ENCODE measurements around the gene PRUNE2.

The PRUNE2 gene

DNA sequence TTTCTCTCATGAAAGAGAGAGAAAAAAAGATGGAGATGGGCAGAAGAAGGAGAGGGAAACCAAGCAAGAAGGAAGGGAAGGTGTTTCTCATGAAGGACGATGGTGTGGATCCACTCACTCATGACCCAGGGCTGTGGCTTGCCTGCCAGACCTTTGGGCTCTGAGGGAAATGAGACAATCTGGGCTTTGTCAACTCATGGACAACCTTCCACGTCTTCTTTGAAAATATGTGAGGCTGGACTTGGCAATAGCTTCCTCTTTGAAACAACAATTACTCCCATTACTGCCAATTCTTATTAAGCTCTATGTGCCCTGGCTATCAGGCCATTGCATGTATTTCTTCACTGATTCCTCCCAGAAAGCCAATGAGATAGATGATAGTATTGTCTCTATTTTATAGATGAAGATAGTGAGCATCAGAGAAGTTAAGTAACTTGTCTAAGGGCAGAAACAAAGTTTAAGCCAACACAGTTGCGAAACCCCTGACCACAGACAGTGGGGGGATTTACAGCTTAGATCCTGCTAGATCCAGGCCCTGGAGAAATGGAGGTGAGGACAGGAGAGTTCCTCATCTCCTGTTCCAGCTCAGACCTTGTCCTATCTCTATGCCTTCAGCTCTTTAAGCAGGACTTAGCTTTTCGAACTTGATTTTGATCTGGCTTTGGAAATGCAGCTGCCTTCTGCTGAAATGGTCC lies 314.5 kb downstream of the PRUNE2 start:
- DNase-seq: no peak

DNA sequence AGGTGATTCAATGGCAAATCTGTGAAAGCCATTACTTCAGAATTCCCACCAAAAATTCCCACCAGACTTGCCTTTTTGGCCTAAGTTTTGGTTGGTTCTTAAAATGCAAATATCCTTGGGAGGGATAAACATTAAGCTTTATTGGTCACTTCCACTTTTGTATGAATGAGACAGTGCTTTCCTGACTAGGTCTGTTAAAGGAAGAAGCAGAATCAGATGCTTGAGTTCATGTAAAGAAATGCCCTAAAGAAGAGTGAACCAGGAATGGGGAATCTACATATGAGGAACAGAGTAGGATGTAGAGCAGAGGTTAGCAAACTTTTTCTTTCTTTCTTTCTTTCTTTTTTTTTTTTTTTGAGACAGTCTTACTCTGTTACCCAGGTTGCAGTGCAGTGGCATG lies 317.6 kb downstream of the PRUNE2 start:
- DNase-seq: no peak

DNA sequence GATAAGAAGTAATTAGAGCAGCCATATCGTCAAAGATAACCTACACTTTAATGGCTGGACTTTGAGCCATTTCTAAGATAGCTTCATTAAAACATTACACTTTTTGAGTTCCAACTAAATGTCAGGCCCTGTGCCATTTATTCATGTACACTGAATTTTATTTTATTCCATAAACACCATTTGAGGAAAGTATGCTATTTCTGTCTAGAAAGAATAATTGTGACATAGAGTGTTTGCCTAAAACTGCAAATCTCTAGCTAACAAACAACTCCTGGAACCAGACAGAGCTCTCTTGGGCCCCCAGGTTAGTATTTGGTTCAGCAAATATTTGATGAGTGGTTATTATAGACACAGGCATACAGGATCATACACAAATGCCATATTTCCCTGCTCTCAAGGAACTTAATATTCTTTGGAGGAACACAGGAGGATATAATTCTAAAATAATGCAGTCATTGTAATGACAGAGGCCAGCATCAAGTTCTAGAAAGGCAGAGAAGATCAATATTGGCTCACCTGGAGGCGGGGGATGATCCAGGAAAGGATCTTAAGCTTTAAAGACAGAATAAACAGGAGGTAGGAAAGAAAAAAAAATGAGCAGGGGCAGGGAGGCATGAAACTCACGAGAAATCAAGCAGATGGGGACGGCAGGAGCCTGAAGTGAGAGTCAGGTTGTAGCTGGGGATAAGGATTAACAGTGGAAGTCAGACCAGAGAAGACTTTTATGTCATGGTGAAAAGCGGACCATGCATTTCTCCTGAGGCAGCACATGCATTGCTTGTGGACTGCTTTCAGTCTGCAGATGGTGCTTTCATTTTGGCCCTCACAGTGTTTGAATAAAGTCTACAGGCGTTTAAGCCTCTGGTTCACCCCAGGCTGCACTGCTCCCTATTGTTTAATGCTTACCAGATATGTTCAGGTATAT lies 319.3 kb downstream of the PRUNE2 start:
- no peak for DNase-seq

DNA sequence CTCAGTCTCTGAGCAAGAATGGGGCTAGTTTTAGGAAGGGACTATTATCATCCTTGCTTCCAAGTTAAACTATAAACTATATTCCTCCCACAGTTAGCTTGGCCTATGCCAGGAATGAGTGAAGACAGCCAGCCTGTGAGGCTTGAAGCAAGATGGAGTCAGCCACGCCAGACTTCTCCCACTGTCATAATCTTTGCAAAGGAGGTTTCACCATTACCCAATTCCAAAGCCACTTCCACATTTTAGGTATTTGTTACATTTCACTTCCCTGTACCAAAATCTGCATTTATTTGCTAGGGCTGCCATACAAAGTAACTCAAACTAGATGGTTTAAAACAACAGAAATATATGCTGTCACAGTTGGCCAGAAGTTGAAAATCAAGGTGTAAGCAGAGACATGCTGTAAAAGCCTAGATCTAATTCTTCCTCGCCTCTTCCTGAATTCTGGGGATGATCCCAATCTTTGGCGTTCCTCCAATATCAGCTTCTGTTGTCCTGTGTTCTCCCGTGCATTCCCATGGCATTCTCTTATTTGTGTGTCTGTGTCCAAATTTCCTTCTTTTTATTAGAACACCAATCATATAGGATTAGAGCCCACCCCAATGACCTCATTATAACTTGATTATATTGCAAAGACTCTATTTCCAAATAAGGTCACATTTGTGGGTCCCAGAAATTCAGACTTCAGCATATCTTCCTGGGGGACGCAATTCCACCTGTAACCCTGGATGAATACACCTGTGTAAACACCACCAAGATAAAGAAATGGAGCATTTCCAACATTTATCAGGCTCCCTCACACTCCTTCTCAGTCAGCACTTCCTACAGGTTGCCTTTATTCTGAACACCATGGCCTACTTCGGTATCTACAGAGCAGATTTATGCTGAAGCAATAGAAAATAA lies 320.2 kb downstream of the PRUNE2 start:
- no peak for DNase-seq

DNA sequence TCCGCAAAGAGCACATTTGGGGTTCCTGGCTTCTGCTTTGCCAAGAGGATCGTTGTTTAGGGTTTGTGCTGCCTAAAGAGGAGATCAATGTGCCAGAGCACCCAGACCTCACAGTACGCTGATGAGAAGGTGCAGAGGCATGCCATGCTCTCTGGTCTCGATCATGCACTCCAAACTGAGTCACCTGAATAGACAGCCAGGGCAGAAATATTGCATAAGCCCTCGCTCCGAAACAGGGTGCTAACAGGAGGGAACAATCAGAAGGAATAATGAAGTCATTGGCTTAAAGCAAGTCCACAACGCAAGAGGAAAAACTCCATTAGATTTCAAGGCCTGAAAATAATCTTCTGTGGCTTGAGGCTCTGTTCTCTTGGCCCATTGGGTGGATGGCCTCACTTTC lies 322.7 kb downstream of the PRUNE2 start:
- DNase-seq: no peak

DNA sequence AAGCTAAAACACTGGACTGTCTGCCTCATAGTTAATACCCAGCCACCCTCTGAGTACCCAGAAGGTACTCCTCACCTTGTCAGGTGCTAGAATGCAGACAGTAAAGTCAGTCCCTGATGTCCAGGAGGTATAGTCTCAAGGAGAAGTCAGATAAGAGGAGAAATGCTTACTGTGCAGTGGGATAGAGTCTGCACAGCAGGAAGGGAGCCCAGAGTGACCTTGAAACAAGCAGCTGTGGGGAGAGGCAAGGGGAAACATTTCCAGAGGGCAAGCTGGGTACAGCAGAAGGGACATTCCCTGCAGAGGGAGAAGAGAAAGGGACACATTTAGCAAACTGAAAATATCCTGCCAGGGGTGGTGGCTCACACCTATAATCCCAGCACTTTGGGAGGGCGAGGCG lies 324.2 kb downstream of the PRUNE2 start:
- DNase-seq: no peak

DNA sequence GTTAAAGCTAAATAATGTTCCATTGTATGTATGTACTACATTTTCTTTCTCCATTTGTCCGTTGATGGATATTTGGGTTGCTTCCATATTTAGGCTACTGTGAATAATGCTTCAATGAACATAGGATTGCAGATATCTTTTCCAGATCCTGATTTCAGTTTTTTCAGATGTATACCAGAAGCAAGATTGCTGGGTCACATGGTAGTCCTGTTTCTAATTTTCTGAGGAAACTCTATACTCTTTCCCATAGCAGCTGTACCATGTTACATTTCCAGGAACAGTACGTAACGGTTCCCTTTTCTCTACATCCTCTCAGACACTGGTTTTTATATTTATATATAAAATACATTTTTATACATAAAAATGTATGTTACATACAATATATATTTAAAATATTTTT lies 325.1 kb downstream of the PRUNE2 start:
- no peak for DNase-seq

DNA sequence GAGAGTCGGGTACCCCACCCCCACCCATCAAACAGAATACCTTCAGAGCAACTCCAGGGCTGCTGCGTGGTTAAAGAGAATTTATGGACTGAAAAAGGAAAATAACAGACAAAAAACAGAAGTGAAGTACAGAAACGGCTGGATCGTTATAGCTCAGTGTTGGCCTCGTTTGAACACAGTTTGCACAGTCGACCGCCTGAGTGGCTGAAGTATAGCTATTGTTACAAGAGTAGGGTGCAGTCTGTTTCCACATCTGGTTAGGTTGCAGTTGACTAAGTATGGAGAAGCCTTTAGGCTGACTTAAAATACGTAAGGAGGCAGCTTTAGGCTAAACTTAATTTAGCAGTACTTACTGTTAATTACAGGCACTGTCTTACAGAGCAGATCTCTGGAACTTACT lies 325.7 kb downstream of the PRUNE2 start:
- DNase-seq: no peak

DNA sequence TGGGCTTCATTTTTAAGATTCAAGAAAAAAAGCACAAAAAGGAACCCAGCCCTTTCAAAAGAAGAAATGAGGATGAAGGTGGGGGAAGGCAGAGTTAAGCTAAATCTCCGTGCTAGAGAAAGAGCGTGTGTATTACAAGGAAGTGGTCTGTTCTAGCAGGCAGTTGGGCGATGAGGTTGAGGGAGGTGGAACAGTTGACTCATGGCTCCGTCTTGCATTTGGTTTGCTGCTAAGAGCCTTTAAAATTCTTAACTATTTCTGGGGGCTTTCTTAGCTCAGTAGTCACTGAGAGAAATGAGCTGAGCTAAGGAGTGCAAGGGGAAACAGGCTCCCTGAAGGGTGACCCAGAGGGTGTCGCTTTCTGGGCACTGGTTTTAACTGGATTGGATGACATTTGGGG lies 329.6 kb downstream of the PRUNE2 start:
- peak; percentile 73 for DNase-seq

DNA sequence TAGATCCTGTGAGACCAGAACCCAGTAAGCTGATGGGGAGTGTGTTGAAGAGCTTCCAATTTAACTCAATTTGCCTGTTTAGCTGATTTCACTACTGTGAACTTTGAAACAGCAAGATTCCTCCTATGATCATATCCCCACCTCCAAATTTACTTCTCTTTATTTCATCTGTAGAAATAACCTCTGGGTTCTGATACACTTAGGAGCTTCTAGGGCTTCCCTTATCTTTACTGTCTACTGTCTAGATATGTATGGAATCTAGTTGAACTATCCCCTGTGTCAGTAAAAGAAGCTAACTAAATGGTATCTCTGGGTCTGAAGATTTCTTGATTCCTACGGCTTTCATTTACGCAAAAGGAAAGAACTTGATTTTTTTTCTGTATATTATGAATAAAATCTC lies 330.2 kb downstream of the PRUNE2 start:
- DNase-seq: no peak

DNA sequence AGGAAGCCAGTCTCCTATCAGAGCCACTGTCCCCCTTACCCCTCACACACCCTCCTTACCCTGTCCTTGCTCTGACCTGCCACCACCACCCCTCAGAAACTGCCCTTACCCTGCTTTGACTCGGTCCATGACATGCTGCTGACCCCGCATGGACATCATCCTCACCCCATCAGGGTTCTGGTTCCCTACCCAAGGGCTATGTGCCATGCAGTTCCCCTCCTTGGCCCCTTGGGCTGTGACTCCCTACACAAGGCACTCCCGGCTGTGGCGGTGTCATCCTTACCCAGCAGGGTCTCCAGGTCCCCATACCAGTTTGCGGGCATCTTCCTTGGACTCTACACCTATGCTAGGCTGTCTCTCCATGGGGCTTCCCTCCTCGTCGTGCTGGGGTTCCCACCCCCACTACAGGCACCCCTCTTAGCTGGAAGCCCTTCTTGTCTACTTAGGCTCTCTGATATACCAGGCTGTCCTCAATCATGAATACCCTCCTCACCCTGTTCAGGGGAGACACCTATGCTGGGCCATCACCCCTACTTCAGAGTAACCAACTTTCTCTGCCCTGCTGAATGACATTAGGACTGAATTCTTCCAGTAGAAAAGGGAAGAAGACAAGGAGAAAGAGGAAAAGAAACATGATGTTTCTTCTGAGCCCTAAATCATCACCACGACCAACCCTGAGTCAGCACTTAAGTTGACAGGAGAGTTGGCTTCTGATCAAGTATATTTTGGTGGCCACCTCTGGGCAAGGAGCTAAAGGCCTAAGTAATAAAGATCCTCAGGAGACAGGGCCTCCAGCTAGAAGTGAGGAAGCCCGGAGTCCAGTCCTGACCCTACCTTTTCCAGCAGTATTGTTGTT lies 331.8 kb downstream of the PRUNE2 start:
- DNase-seq: no peak

DNA sequence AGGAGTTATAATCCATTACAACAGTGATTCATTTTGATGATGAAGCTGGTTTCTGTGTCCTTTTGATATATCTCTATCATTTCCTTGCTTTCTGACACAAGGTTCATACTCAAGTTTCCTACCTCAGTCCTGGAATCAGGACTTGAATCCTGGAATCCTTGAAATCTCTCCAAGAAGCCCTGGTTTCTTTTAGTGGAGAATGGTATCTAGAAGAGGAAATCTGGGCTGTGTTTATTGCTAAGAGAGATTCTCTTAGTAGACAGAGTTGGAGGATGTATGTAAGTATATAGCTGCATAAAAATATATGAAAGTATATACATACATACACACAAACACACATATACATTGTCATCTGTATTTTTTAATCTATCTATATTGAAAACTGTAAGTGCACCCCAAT lies 332.5 kb downstream of the PRUNE2 start:
- DNase-seq: no peak

DNA sequence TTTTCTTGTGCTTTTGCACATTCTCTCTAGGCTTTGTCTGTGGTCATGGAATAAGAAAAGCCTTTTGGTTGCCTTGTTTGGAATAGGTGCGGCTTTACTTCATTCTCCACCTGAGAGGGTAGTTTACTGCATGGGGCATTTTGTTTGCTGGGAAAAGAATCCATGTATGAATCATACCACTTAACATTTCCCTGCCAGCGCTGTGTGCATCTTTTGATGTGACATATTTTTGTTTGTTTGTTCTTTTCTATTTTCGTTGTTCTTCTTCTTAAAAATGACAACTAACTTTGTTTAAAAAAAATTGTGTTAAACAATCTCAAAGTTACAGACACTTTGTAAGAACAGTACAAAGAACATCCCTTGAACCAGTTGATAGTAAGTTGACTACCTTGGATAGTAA lies 333.8 kb downstream of the PRUNE2 start:
- no peak for DNase-seq

DNA sequence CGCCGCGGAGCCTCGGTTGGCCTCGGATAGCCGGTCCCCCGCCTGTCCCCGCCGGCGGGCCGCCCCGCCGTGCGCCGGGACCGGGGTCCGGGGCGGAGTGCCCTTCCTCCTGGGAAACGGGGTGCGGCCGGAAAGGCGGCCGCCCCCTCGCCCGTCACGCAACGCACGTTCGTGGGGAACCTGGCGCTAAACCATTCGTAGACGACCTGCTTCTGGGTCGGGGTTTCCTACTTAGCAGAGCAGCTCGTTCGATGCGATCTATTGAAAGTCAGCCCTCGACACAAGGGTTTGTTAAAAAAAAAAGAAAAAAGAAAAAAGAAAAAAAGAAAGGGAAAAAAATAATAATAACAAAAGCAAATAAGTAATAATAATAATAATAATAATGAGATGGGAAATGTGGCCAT lies 334.2 kb downstream of the PRUNE2 start:
- no peak for DNase-seq

DNA sequence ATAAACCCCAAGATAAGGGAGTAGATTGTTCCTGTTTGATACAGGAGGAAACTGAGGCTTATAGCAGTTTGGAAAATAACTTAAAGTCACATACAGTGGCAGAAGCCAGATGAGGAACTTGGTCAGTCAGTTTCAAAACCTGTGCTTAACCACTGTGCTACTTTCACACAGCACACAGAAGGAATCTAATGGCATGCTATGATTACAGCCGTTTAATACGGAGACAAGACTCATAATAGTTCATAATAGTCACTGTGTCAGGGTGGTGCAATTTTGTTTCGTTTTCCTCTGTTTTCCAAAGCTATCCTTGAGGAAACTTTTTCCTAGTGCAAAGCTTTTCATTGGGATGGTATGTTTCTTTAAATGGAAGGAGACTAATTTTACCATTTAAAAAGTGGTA lies 334.6 kb downstream of the PRUNE2 start:
- no peak for DNase-seq

DNA sequence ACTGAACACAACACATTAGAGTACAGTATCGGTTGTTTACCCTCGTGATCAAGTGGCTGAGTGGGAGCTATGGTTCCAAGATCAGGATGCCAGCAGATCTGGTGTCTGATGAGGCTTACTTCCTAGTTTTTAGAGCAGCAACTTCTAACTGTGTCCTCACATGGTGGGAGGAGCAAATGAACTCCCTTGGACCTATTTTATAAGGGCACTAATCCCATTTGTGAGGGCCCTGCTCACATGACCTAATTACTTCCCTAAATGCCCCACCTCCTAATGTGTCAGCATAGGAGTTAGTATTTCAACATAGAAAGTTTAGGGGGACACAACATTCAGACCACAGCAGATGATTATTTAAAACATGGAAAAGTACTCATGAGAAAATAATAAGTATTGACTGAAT lies 335.1 kb downstream of the PRUNE2 start:
- DNase-seq: no peak

DNA sequence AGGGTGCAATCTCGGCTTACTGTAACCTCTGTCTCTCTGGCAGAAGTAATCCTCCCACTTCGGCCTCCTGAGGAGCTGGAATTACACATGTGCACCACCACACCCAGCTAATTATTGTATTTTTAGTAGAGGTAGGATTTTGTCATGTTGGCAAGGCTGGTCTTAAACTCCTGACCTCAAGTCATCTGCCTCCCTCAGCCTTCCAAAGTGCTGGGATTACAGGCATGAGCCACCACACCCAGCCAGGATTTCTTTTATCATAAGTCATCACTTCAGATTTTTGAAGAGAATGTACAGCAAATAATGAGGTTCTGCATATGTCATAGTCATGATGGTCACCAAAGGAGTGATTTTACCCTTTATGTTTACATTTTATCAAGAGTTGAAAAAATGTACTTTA lies 338.8 kb downstream of the PRUNE2 start:
- DNase-seq: no peak

DNA sequence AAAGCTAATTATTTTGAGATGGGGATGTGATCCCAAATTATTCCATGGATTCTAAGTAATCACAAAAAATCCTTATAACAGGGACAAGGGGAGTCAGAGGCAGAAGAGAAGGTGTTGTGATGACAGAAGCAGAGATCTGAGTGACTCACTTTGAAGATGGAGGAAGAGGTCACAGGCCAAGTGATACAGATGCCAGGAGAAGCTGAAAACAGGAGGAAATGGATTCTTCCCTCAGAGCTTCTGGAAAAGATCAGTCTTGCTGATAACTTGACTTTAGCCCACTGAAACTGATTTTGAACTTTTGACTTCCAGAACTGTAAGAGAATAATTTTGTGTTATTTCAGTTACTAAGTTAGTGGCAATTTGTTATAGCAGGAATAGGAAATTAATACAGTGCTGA lies 341.6 kb downstream of the PRUNE2 start:
- no peak for DNase-seq

DNA sequence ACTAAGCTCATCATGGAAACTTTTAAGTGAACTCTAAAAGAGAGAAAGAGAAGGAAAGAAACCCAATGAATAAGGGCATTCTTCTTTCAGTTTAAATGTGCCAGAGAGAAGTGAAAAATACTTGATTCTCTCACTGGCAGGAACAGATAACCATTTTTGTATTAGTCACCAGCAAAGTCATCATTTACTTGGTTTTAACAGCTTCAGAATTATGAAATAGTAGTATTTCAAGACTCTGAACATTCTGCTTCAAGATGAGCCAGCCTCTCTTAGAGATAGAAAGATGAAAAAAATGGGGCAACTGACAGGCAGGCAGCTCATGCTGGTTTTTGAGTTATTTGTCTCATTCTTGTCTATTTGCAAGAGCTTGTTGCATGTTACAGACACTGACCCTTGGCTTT lies 343.4 kb downstream of the PRUNE2 start:
- no peak for DNase-seq

DNA sequence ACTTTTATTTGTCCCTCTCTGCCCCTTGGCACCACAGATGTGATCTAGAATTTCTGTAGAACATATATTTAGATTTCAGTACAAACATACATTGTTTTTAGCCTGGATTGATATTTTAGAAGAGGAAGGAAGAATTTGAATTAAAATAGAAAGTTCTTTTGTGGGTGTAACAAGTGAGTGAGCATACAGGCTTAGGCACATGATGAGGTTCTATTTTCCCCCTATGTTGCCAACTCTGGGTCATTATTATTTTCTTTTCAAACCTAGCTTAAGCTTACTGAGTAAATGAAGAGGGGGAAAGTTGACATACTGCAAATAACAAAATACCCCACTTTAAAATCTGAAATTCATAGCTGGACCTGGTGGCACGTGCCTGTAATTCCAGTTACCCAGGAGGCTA lies 344.0 kb downstream of the PRUNE2 start:
- DNase-seq: no peak

All from activated effector memory CD4-positive, alpha-beta T cell treated with anti-CD3 and anti-CD28 coated beads, Interleukin-2, amount 50 U/mL, for 16 hours (primary cell).